Astrocyte of the spinal cord (primary cell): ENCODE data around the gene FBH1.

Source experiments
- DNase-seq: peaks from one replicate; pipeline ENCODE4 v3.0.0; 2011; ENCODE audit warnings: low read depth, low spot score
- H3K4me3 ChIP-seq: 2 replicates; pipeline ENCODE4 v1.5.1; 2011; ENCODE audit warnings: low read depth, mild to moderate bottlenecking, low read length, moderate library complexity
- CTCF ChIP-seq: IDR thresholded peaks from 2 replicates; pipeline ENCODE4 v1.5.1; 2012; ENCODE audit warnings: low read depth, mild to moderate bottlenecking, low read length, inconsistent platforms
- in situ Hi-C: cut with HindIII; loops from 2 replicates; pipeline ENCODE4 v1.10.0; 2017; ENCODE audit warnings: low sequenced_read_pairs

The FBH1 gene

GRCh38 chr10:5933909-5934546 lies 44.0 kb downstream of the FBH1 start:
- no peak for DNase-seq
- TF ChIP-seq CTCF, result no peak
- in situ Hi-C loops, result no loop called here

GRCh38 chr10:5935628-5936027 lies 45.6 kb downstream of the FBH1 start:
- no peak for DNase-seq
- TF ChIP-seq CTCF, result no peak
- in situ Hi-C loops, result no loop called here
- no peak overlapping the region for H3K4me3 ChIP-seq

More at GRCh38 chr10:5933909-5934546, 44.0 kb downstream of the FBH1 start:
- H3K4me3 ChIP-seq, result no peak overlapping the region

- TF ChIP-seq CTCF, result no peak
- in situ Hi-C loops, result no loop called here
- no peak for DNase-seq
- H3K4me3 ChIP-seq, result no peak overlapping the region
These were observed 47.0 kb downstream of the FBH1 start for GRCh38 chr10:5937016-5937415.

- no peak for TF ChIP-seq CTCF
- H3K4me3 ChIP-seq, result no peak overlapping the region
- no peak for DNase-seq
- in situ Hi-C loops, result no loop called here
These were observed 48.2 kb downstream of the FBH1 start for GRCh38 chr10:5938291-5938690.

GRCh38 chr10:5940807-5941218 lies 50.8 kb downstream of the FBH1 start:
- in situ Hi-C loops, result no loop called here
- H3K4me3 ChIP-seq, result no peak overlapping the region
- TF ChIP-seq CTCF, result no peak
- DNase-seq, result no peak

- H3K4me3 ChIP-seq, result no peak overlapping the region
These were observed 51.5 kb downstream of the FBH1 start for GRCh38 chr10:5941579-5941978.

More at GRCh38 chr10:5941579-5941978, 51.5 kb downstream of the FBH1 start:
- DNase-seq, result no peak
- no peak for TF ChIP-seq CTCF
- in situ Hi-C loops, result no loop called here
